HFFc6 (cell line): ENCODE data around the gene SPACA9. TPM values are rescaled to one million over a fixed set of nuclear protein-coding genes. Genes with fewer than 3 reads are reported as not detected.

Source experiments
- DNase-seq: peaks from one replicate; pipeline ENCODE4 v3.0.0-alpha.2; 2018
- H3K27ac Mint-ChIP-seq: 2 replicates; pipeline ENCODE4 v1.8.0; 2020; ENCODE audit warnings: mild to moderate bottlenecking, mixed read lengths
- H3K27me3 Mint-ChIP-seq: 2 replicates; pipeline ENCODE4 v1.8.0; 2021; ENCODE audit warnings: mild to moderate bottlenecking, moderate library complexity, mixed read lengths; ENCODE audit not compliant: insufficient read depth
- H3K36me3 Mint-ChIP-seq: 2 replicates; pipeline ENCODE4 v1.8.0; 2021; ENCODE audit warnings: low read depth, mixed read lengths
- H3K4me1 Mint-ChIP-seq: 2 replicates; pipeline ENCODE4 v1.8.0; 2020; ENCODE audit warnings: low read depth, mixed read lengths
- H3K4me3 Mint-ChIP-seq: 2 replicates; pipeline ENCODE4 v1.8.0; 2020; ENCODE audit warnings: mild to moderate bottlenecking, moderate library complexity, mixed read lengths
- H3K9me3 Mint-ChIP-seq: 2 replicates; pipeline ENCODE4 v1.8.0; 2020; ENCODE audit warnings: mild to moderate bottlenecking, mixed read lengths
- total RNA-seq, 6 experiments: library from RNA; stranded (reverse); fragmentation: NEBNext Ultra II Directional; extraction: Animal tissue kit (Norgen Biotek cat#: 25700); gene quantifications; 2 replicates in 1 of 6; 3 replicates in 5 of 6; pipeline ENCODE4 v1.2.3, GENCODE V29; 2021
- TF ChIP-seq, protein P1 (sequence below): fragments of 200-600 bp; sonication (generic); IDR thresholded peaks from 2 replicates; pipeline ENCODE4 v1.5.0; 2021; ENCODE audit warnings: antibody characterized with exemption, mild to moderate bottlenecking

Gene SPACA9
- total RNA-seq, 6 experiments from 2014 or later, result 5.7 to 8.9 (median 6.3) TPM

GRCh38 chr9:132919614-132920268 lies 41.0 kb downstream of the SPACA9 start:
- no peaks in the 10 kb centered on the region for H3K9me3 Mint-ChIP-seq
- no peak overlapping the region for H3K27ac Mint-ChIP-seq
- H3K4me3 Mint-ChIP-seq, result no peak overlapping the region
- no peaks in the 10 kb centered on the region for H3K4me1 Mint-ChIP-seq
- TF ChIP-seq, protein P1, sequence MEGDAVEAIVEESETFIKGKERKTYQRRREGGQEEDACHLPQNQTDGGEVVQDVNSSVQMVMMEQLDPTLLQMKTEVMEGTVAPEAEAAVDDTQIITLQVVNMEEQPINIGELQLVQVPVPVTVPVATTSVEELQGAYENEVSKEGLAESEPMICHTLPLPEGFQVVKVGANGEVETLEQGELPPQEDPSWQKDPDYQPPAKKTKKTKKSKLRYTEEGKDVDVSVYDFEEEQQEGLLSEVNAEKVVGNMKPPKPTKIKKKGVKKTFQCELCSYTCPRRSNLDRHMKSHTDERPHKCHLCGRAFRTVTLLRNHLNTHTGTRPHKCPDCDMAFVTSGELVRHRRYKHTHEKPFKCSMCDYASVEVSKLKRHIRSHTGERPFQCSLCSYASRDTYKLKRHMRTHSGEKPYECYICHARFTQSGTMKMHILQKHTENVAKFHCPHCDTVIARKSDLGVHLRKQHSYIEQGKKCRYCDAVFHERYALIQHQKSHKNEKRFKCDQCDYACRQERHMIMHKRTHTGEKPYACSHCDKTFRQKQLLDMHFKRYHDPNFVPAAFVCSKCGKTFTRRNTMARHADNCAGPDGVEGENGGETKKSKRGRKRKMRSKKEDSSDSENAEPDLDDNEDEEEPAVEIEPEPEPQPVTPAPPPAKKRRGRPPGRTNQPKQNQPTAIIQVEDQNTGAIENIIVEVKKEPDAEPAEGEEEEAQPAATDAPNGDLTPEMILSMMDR, result no peak
- no peak for DNase-seq
- peaks cover 32% of the 10 kb centered on the region for H3K36me3 Mint-ChIP-seq
- H3K27me3 Mint-ChIP-seq, result no peaks in the 10 kb centered on the region

GRCh38 chr9:132923346-132923902 lies 44.7 kb downstream of the SPACA9 start:
- TF ChIP-seq, protein P1, result no peak
- H3K4me3 Mint-ChIP-seq, result no peak overlapping the region
- no peaks in the 10 kb centered on the region for H3K27me3 Mint-ChIP-seq
- H3K27ac Mint-ChIP-seq, result no peak overlapping the region
- H3K4me1 Mint-ChIP-seq, result no peaks in the 10 kb centered on the region
- no peak for DNase-seq
- no peaks in the 10 kb centered on the region for H3K9me3 Mint-ChIP-seq
- peaks cover 35% of the 10 kb centered on the region; the same call in 1 of the 2 replicates for H3K36me3 Mint-ChIP-seq

DNA sequence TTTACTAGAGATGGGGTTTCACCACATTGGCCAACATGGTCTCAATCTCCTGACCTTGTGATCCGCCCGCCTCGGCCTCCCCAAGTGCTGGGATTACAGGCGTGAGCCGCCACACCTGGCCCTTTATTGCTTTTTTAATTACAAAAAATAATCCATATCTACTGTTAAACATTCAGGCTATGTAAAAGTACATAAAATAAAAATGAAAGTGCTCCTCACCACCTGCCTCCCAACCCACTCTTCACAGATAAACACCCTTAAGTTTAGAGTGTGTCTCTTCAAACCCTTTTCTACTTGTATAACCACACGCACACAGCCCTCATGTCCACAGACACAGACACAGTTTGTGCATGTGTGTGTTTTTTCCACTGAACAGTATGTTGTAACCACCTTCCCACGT lies 49.0 kb downstream of the SPACA9 start:
- H3K27ac Mint-ChIP-seq, result no peak overlapping the region
- peaks cover 39% of the 10 kb centered on the region for H3K36me3 Mint-ChIP-seq
- no peaks in the 10 kb centered on the region; the same call in 1 of the 2 replicates for H3K27me3 Mint-ChIP-seq
- no peak for DNase-seq
- H3K9me3 Mint-ChIP-seq, result no peaks in the 10 kb centered on the region
- TF ChIP-seq, protein P1, result no peak
- H3K4me1 Mint-ChIP-seq, result peaks cover 16% of the 10 kb centered on the region
- H3K4me3 Mint-ChIP-seq, result no peak overlapping the region

DNA sequence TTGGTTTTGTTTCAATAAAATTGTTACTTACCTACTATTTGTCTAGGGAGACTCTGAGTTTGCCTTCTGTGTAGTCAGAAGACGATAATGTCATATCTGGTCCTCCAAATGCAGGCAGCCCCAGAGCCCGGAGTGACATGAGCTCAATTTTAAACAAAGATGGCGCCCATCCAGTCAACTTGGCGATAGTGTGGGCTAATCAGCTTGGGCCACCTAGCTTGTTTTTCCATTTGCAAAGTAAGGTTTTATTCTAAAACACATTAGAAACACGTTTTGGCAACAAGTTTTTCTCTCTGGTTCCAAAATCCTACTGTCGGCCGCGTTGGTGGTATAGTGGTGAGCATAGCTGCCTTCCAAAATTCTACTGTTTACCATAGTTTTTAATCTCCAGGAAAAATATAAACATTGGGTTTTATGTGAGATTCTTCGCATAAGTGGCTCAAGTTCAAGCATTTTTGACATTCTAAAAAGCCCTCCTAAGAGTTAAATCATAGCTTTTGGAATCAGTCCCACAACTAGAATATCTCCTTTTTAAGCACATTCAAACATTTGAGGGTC lies 52.6 kb downstream of the SPACA9 start:
- no peaks in the 10 kb centered on the region for H3K9me3 Mint-ChIP-seq
- no peak overlapping the region for H3K4me3 Mint-ChIP-seq
- no peak overlapping the region for H3K27ac Mint-ChIP-seq
- peaks cover 31% of the 10 kb centered on the region for H3K4me1 Mint-ChIP-seq
- DNase-seq, result no peak
- TF ChIP-seq, protein P1, result no peak
- no peaks in the 10 kb centered on the region; the same call in 1 of the 2 replicates for H3K27me3 Mint-ChIP-seq
- peaks cover 36% of the 10 kb centered on the region for H3K36me3 Mint-ChIP-seq

GRCh38 chr9:132935026-132935425 lies 56.3 kb downstream of the SPACA9 start:
- H3K27ac Mint-ChIP-seq, result no peak overlapping the region
- no peak overlapping the region for H3K4me3 Mint-ChIP-seq
- H3K36me3 Mint-ChIP-seq, result peaks cover 42% of the 10 kb centered on the region
- no peaks in the 10 kb centered on the region for H3K9me3 Mint-ChIP-seq
- H3K27me3 Mint-ChIP-seq, result peaks cover 2% of the 10 kb centered on the region; the same call in 1 of the 2 replicates
- TF ChIP-seq, protein P1, result no peak
- DNase-seq, result no peak
- H3K4me1 Mint-ChIP-seq, result peaks cover 44% of the 10 kb centered on the region
